ENCODE data around the gene OSTF1.

Gene OSTF1

GRCh38 chr9:75087824-75088645 is at the start of gene OSTF1, which contains the start of gene NMRK1:
Gene OSTF1, plus strand, starts transcription at chr9:75088514. Its CDS starts 179 bp downstream, at chr9:75088693.
Gene NMRK1, minus strand, starts transcription at chr9:75088155. Its CDS starts 5,040 bp downstream, at chr9:75083115.
- DNase-seq (ENCODE audit: low read depth): peak; percentile 71

GRCh38 chr9:75039009-75039408 is 49.3 kb upstream of the OSTF1 start:
- DNase-seq (ENCODE audit: low read depth): peak; percentile 89

- no peak for DNase-seq (ENCODE audit: low read depth)
Observed at GRCh38 chr9:75039801-75040200, 48.5 kb upstream of the OSTF1 start.

- DNase-seq (ENCODE audit: low read depth): no peak
Observed at GRCh38 chr9:75041041-75041440, 47.3 kb upstream of the OSTF1 start.

GRCh38 chr9:75046725-75047345 is 41.5 kb upstream of the OSTF1 start:
- DNase-seq (ENCODE audit: low read depth): no peak

GRCh38 chr9:75047506-75047905 is 40.8 kb upstream of the OSTF1 start:
- DNase-seq (ENCODE audit: low read depth): no peak

- DNase-seq (ENCODE audit: low read depth): no peak
Observed at GRCh38 chr9:75051285-75051684, 37.0 kb upstream of the OSTF1 start.

GRCh38 chr9:75053869-75054268 is 34.4 kb upstream of the OSTF1 start:
- no peak for DNase-seq (ENCODE audit: low read depth)

- peak; percentile 35 for DNase-seq (ENCODE audit: low read depth)
Observed at GRCh38 chr9:75054368-75055001, 33.8 kb upstream of the OSTF1 start.

GRCh38 chr9:75061169-75061568 is 27.1 kb upstream of the OSTF1 start:
- no peak for DNase-seq (ENCODE audit: low read depth)

GRCh38 chr9:75063556-75064305 is 24.6 kb upstream of the OSTF1 start:
- no peak for DNase-seq (ENCODE audit: low read depth)

GRCh38 chr9:75064307-75065025 is 23.8 kb upstream of the OSTF1 start:
- DNase-seq (ENCODE audit: low read depth): no peak

GRCh38 chr9:75065510-75065909 is 22.8 kb upstream of the OSTF1 start:
- DNase-seq (ENCODE audit: low read depth): no peak

GRCh38 chr9:75067894-75068293 is 20.4 kb upstream of the OSTF1 start:
- no peak for DNase-seq (ENCODE audit: low read depth)

GRCh38 chr9:75069171-75069570 is 19.1 kb upstream of the OSTF1 start:
- no peak for DNase-seq (ENCODE audit: low read depth)

- DNase-seq (ENCODE audit: low read depth): no peak
Observed at GRCh38 chr9:75071530-75072122, 16.7 kb upstream of the OSTF1 start.

- no peak for DNase-seq (ENCODE audit: low read depth)
Observed at GRCh38 chr9:75072895-75073294, 15.4 kb upstream of the OSTF1 start.

- DNase-seq (ENCODE audit: low read depth): no peak
Observed at GRCh38 chr9:75081632-75082031, 6.7 kb upstream of the OSTF1 start.

- no peak for DNase-seq (ENCODE audit: low read depth)
Observed at GRCh38 chr9:75083188-75083970, 4.9 kb upstream of the OSTF1 start.

- DNase-seq (ENCODE audit: low read depth): no peak
Observed at GRCh38 chr9:75084081-75084672, 4.1 kb upstream of the OSTF1 start.

Measured in GM04503 (cell line).